GM19193 (cell line): ENCODE measurements around the gene GPD2.

Experiments
- POLR2A ChIP-seq: IDR thresholded peaks from 4 replicates; pipeline ENCODE4 v1.6.1; 2011; ENCODE audit not compliant: insufficient read depth, insufficient read length; ENCODE audit errors: extremely low read depth

The GPD2 gene

GRCh38 chr2:156522864-156523440, 86.8 kb downstream of the GPD2 start:
- no peak for TF ChIP-seq POLR2A

GRCh38 chr2:156526950-156527636, 90.9 kb downstream of the GPD2 start:
- TF ChIP-seq POLR2A = no peak

- TF ChIP-seq POLR2A = no peak
Measured at GRCh38 chr2:156532989-156533388, 96.8 kb downstream of the GPD2 start.

GRCh38 chr2:156536534-156536933, 100.4 kb downstream of the GPD2 start:
- no peak for TF ChIP-seq POLR2A

- TF ChIP-seq POLR2A = no peak
Measured at GRCh38 chr2:156537141-156537540, 101.0 kb downstream of the GPD2 start.

DNA sequence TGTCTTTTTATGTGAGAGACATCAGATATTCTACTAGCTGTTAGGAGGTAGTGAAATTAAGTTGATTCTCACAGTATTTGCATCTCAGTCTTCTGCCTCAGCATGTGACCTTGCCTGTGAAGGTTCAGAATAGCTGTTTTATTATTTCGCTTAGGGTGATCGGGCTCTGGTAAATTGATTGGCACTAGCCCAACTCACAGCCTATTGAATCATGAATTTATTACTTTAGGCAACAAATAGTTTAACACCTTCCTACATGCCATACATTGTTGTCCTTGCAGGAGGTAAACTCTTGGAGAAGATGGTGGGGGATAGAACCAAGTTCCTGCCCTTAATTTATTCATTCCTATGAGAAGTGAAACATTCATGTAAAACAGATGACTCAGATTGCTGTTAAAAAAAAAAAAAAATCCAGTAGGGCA, 101.9 kb downstream of the GPD2 start:
- TF ChIP-seq POLR2A = no peak

DNA sequence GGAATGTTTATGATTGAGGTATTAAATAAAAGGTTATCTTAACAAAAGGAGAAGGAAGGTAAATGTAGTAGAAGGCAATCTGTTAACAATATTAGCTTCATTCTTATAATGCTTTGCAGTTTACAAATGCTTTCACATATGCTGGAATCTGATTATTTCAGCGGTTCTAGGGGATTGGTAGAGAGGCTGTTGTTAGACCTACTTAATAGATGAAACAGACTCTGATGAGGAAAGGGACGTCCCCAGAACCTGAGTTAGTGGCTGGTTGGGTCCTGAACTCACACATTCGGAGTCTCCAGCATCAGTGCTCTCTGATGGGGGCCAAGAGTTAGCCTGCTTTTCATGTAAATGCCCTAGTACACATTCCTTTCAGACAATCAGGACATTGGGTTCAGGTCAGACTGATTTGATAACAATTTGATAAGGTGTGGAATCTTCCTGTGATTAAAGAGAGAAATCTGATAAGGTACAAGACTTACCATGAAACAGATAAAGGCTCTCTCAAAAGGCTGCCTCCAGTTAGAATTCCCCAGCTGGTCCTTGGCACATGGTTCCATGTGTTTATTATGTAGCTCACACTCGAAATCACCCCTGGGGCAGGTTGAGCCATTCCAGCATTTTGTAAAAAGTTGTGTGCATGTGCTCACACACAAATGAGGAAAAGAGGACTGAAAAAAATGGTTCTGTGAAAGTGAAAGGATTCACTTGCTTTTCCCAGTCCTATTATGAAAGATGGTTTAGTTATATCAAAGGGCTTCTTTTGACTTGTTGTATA, 103.1 kb downstream of the GPD2 start:
- no peak for TF ChIP-seq POLR2A

- no peak for TF ChIP-seq POLR2A
Measured at GRCh38 chr2:156540706-156541105, 104.5 kb downstream of the GPD2 start.

DNA sequence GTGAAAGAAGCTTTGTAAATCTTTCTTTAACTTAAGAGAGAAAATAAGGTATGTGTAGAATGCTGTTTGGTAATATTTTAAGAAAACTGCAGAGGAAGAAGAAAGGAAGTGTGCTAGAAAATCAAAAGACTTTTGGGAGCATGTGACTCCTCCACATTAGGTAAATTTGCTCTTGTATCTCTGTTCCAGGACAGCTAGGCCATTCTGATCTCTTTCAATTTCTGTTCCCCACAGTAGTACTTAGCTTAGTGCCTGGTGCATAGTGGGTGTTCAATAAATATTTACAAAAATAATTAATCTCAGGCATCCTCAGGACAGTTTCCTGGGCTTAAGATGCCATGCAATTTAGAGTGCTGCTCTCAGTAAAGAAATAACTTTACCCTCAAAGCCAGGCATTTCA, 105.0 kb downstream of the GPD2 start:
- TF ChIP-seq POLR2A = no peak

GRCh38 chr2:156541706-156542105, 105.5 kb downstream of the GPD2 start:
- no peak for TF ChIP-seq POLR2A

DNA sequence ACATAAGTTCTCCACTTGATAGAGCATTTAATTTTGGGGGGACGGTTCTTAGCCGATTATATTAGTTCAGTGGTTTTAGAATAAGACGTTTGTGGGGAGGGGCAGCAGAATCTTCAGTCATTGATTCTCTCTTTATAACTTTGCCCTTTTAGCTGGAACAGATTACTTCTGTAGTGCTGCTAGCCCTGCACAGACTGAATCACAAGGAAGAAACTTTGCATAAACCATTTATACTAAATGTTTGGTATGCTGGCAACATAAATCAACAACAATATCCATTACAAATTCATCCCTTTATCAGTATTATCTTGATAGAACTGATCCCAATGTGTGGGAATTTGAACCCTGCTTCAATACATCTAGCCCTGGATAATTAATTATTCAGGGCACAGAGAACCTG, 112.2 kb downstream of the GPD2 start:
- no peak for TF ChIP-seq POLR2A

DNA sequence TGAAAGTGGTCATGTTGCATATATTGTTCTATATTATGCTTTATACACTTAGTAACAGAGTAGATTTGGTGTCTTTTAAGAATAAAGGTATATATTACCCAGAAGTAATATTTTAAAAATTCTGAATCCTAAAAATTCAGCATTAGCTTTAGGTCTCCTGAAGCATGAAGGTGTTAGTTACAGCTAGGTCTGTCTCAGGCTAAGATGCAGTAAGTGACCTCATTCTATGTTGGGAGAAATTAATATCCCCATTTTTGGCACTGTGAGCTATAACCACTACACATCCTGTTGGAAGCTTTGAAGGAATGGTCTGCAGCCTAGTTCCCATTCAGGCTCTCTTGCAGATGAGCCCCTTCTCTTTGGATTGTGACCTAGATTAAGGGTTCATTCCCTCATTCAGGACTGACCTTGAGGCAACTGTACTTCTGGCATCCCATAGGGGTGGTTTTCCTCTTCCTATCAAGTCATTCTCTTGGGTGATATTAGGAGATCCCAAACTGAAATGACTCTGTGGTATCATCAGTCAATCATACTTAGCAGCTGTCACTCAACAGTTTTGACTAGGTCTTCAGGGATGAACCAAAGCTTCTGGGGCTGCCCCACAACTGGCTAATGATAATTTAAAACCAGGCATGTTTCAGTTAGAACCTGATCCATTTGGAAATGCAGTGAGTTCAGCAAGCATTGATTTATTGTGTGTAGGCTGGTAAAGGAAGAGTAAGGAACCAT, 117.7 kb downstream of the GPD2 start:
- no peak for TF ChIP-seq POLR2A

GRCh38 chr2:156561326-156561725, 125.1 kb downstream of the GPD2 start:
- TF ChIP-seq POLR2A = no peak

GRCh38 chr2:156562124-156562523, 125.9 kb downstream of the GPD2 start:
- no peak for TF ChIP-seq POLR2A
